Hematopoietic multipotent progenitor cell treated with erythropoietin and hydrocortisone succinate and interleukin-3 and kit ligand, for 15 days (in vitro differentiated cells): Measurements from ENCODE around the gene FNBP1L.
"Not testable (repeated sequence)": the region's sequence is repeated elsewhere in the genome, so short reads cannot be mapped to it uniquely, and the experiment has no call there.

Experiments used
- DNase-seq: peaks from one replicate; pipeline ENCODE4 v3.0.0-alpha.2; 2015; ENCODE audit warnings: low spot score

FNBP1L gene

DNA sequence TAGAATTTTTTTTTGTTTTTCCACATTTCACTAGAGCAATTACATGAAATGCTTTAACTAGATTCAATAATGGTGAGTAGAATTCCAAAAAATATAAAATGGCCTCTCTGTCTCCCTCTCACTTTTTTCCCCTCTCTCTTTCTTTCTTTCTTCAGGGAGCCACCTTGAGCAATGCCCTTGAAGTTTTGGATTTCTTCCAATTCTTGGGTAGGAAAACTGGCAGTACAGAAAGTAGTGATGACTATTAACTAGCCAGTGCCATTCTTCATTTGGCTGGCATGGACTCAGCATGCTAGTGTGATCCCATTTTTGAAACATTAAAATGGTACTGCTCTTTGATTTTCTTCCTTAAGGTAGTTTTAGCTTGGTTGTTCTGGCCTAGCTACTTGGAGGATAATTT, 4.5 kb upstream of the FNBP1L start:
- DNase-seq = peak; percentile 70

DNA sequence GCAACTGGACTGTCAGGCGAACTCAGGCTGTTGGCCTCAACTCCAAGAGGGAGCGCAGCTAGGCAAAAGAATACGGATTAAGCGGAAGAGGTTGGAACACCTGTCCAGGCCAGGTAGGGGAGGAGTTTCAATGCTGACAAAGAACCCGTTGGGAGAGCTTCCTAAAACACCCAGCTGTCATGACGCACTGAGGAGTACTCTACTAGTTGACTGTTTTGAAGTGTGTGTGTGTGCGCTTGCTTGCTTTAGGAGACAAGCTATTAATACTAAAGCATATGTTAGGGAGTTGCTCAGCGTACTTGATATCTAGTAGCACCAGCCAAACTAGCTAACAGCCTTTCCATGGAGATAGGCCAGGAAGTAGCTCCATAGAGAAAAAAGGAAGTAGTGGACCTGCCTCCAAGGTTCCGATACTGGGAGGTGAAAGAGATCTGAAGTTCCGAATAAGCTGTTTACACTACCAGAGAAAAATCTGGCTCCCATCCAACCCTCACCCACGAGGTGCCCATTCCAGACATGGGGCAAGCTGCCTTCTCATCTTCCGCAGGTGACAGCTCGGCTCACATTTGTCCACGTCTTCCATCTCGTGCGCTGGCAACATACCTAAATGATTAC, 974 bp upstream of the FNBP1L start:
- DNase-seq = peak; percentile 90

DNA sequence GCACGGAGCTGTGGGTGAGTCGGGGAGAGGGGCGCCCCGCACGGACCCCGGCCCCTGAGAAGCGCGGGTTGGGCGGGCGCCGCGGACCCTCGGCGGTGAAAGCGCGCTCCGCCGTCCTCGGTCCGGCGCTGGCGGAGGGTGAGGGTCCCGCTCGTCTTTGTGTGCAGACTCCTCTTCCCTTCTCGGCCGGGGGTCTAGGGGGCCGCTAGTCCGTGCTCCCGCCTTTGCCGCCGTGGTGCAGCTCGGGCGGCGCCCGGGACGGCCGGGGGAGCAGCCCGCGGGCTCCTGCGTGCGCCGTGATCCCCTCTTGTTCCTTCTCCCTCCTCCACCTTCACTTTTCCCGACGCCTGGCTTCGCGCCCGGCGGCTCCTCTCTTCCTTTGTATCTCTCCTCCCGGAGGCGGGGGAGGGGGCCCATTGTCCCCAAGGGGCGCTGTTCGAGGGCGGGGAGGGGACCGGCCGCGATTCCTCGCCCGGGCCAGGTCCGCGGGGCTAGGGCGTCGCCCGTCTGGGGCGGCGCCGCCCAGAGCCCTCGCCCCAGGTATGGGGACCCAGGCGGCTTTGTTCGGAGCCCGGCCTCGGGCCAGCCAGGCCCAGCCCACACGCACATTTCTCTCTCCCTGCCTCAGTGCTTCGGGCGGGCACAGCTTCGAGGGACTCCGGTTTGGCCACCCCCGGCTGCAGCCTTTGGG, 519 bp downstream of the FNBP1L start:
- DNase-seq = peak; percentile 26

DNA sequence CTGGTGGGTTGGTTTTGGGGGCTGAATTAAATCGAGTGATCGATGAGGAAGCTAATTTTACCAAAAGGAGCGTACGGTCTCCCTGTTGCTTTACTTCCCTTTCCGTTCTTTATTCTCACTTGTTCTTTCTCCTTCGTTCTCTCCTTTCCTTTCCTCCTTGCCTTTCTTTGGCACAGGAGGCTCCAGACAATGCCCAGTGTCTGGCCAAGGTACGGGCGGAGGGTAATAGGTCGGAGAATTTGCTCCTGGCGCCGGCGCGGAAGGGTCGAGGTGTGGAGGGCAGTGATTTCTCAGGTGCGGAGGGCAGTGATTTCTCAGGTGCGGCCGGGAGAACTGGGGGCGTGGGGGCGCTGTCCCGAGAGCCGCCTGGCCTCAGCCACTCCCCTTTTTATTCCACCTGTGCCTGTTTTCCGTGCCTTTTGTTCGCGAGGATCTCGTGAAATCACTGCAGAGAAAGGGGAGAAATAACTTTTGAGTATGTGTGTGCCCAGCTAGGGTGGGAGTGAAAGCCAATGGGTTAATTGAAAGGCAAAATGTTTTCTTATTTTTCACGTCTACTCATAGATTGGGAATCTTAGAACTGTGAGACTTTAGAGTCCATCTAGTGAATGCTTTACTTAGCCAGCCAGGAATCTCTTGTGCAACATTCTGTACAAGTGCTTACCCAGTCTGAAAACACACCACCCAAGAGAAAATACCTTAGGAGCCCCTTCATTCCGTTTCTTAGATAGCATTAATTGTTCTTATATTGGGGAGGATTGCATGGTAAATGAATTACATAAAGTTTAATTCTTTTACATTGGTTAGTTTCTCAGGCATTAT, 1.3 kb downstream of the FNBP1L start:
- no peak for DNase-seq

DNA sequence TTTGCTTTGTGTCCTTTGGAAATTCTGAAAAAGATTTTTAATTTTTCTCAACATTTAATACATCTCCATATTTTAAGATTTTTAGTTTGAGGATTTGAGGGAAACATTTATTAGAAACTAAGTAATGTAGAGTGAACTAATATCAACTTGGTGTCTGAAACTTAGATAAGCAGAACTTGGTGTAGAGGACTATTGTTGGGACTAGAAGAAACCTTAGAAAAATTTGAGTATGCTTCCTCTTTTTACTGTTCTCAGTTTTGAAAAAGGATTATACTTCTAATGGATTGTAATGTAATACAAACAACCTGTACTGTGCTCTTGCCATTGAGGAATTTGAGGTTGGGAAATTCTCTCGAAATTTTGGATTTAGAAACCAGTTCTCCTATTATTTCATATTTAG, 2.4 kb downstream of the FNBP1L start:
- no peak for DNase-seq

DNA sequence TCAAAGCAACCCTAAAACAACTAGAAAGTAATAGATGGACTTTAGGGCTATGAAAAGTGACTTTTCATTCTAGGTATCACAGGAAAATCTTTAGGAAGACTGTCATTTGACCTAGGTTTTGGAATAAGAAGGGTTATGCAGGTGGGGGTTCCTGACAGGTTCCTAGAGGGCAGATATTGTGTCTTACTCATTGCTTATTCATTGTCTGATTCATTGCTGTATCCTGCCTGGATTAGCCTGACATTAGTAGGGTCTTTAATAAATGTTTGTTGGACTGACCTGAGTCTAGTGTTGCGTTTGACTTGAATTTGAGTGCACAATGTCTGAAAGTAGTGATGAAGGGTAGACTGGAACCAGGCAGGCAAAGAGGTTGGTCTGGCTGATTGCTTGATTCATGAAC, 6.0 kb downstream of the FNBP1L start:
- no peak for DNase-seq

DNA sequence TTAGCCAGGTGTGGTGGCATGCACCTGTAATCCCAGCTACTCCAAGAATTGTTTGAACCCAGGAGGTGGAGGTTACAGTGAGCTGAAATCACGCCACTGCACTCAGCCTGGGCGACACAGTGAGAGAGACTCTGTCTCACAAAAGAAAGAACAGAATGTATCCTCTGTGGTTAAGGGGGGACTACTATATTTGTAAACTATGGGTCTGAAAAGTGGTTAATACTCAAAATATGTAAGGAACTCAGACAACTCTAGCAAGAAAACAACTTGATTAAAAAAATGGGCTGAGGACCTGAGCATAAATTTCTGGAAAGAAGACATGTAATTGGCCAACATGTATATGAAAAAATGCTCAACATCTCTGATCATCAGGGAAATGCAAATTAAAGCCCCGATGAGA, 11.2 kb downstream of the FNBP1L start:
- DNase-seq = no peak

DNA sequence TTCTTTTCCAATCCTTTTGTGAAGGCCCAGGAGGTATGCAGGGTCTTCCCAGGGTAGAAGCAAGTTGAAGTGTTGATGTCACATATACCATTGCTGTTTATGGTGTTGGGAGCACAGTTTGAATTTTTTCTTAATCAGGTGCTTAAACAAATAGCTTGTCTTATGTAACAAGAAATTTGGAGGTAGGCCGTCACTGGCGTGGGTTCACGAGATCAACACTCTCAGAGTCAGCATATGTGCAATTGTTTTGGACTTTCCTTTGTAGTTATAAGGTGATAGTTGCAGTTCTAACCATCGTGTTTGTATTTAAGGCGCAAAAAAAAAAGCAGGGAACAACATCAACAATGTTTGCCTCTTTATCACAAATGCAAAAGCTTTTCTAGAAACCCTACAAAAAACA, 13.3 kb downstream of the FNBP1L start:
- no peak for DNase-seq

DNA sequence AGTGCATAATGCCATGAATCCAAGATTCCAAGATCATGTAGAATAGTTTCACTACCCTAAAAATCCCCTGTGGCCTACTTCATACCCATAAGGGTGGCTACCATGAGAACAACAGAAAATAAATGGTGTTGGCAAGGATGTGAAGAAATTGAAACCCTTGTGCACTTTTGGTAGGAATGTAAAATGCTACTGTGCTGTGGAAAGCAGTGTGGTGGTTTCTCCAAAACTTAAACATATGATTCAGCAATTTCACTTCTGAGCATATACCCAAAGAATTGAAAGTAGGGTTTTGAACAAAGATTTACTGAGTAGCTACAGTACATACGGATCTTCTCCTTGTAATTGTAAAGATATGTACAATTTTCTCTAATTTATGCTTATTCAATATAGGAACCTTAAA, 16.0 kb downstream of the FNBP1L start:
- no peak for DNase-seq

DNA sequence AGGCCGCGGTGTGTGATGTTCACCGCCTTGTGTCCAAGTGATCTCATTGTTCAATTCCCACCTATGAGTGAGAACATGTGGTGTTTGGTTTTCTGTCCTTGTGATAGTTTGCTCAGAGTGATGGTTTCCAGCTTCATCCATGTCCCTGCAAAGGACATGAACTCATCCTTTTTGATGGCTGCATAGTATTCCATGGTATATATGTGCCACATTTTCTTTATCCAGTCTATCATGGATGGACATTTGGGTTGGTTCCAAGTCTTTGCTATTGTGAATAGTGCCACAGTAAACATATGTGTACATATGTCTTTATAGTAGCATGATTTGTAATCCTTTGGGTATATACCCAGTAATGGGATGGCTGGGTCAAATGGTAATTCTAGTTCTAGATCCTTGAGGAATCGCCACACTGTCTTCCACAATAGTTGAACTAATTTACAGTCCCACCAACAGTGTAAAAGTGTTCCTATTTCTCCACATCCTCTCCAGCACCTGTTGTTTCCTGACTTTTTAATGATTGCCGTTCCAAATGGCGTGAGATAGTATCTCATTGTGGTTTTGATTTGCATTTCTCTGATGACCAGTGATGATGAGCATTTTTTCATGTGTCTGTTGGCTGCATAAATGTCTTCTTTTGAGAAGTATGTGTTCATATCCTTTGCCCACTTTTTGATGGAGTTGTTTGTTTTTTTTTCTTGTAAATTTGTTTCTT, 17.6 kb downstream of the FNBP1L start:
- not testable (repeated sequence) for DNase-seq

DNA sequence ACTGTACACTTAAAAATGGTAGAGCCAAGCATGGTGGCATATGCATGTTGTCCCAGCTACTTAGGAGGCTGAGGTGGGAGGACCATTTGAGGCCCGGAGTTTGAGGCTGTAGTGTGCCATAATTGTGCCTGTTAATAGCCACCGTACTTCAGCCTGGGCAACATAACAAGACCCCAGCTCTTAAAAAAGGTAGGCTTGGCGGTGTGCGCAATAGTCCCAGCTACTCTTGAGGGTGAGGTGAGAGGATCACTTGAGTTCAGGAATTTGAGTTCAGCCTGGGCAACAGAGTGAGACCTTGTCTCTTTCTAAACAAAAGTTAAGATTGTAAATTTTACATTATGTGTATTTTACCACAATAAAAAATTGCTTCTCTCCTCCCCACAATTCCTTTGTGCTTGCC, 19.7 kb downstream of the FNBP1L start:
- no peak for DNase-seq

DNA sequence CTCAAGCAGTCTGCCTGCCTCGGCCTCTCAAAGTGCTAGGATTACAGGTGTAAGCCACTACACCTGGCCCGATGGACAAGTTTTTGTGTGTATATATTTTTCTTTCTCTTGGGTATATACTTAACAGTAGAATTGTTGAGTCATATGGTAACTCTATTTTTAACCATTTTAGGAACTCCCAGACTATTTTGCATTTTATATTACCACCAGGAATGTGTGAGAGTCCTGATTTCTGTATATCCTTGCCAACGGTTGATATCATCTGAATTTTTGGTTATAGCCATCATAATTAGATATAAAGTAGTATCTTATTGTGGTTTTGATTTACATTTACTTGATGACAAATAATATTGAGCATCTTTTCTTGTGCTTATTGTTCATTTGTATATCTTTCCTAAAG, 20.7 kb downstream of the FNBP1L start:
- DNase-seq = no peak

DNA sequence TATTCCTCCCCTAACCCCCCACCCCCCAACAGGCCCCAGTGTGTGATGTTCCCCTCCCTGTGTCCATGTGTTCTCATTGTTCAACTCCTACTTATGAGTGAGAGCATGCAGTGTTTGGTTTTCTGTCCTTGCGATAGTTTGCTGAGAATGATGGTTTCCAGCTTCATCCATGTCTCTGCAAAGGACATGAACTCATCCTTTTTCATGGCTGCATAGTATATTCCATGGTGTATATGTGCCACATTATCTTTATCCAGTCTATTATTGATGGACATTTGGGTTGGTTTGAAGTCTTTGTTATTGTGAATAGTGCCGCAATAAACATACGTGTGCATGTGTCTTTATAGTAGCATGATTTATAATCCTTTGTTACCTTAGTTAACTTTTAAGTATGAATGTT, 21.3 kb downstream of the FNBP1L start:
- DNase-seq = not testable (repeated sequence)

DNA sequence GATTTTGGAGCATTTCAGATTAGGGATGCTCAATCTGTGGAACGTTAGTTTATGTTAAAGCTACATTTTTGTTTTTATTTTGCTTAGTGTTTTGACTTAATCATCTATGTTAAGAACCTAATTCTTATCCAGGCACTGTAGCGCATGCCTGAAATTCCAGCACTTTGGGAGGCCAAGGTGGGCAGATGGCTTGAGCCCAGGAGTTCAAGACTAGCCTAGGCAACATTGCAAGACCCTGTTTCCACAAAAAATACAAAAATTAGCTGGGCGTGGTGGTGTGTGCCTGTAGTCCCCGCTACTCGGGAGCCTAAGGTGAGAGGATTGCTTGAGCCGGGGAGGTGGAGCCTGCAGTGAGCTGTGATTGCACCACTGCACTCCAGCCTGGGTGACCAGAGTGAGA, 23.4 kb downstream of the FNBP1L start:
- DNase-seq = no peak

DNA sequence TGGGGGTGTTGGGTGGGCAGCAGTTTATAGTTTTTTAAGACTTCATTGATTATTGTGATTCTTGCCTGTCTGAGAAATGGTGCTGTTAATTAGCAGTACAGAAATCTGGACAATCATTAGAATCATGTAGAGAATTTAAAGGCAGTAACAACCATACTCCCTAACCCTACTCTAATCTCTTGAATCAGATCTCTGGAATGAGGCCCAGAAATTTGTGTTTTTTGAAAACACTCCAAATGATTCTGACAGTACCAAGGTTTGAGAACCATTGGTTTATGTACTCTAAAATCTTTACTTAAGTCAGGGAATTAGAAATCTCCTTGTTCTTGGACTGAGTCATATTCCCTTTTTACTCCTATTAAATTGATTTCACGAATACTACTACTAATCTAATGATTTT, 24.0 kb downstream of the FNBP1L start:
- DNase-seq = peak; percentile 38

DNA sequence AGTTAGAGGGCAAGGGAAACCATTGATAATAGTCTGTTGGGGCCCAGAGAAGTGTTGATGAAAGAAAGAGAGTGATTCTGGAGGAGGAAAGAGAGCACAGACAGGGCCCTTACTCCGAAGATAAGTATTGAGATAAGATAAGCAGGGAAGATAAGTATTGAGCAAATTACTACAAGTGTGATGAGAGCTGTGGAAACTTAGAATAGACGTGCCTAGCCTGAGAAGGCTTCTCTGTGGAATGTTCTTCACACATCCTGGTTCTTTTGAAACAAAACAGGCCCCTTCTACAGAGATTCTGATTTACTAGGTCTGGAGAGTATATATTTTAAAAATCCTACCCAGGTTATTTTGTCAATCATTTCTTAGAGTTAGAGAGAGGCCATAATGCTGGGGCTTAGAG, 26.4 kb downstream of the FNBP1L start:
- no peak for DNase-seq

DNA sequence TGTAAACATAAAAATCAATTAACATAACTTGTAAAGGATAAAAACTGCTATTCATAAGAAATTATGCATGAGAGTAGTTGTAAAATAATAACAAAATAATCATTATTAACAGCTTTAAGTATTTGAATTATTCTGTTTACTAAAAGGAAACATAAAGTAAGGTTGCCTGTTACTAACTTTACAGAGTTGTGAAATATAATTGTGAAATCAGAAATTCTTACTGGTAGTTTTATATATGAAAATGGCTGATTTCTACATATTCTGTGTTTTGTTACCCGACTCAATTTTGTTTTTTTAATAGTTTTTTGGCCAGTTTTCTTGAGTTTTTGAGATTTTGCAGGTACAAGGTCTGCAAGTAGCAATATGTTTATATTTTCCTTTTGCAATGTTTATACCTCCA, 27.8 kb downstream of the FNBP1L start:
- DNase-seq = no peak

DNA sequence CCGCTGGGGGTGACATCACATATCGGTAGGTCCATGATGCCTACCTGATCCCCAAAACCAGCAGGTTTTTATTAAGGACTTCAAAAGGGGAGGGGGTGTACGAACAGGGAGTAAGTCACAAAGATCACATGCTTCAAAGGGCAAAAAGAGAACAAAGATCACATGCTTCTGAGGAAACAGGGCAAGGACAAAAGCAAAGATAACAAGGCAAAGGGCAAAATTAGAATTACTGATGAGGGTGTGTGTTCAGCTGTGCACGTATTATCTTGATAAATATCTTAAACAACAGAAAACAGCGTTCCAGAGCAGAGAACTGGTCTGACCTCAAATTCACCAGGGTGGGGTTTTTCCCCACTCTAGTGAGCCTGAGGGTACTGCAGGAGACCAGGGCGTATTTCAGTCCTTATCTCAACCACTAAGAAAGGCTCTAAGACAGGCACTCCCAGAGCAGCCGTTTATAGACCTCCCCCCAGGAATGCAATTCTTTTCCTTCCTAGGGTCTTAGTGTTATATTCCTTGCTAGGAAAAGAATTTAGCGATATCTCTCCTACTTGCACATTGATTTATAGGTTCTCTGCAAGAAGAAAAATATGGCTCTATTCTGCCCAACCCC, 31.3 kb downstream of the FNBP1L start:
- not testable (repeated sequence) for DNase-seq

DNA sequence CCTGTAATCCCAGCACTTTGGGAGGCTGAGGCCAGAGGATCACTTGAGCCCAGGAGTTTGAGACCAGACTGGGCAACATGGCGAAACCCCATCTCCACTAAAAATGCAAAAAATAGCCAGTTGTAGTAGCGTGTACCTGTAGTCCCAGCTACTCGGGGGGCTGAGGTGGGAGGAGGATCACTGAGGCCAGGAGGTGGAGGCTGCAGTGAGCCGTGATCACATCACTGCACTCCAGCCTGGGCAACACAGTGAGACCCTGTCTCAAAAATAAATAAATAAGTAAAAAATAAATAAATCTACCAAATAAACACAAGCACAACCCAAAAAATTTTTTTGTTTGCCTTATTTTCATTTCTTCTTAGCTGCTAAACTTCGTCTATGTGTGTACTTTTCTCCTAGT, 34.0 kb downstream of the FNBP1L start:
- not testable (repeated sequence) for DNase-seq

DNA sequence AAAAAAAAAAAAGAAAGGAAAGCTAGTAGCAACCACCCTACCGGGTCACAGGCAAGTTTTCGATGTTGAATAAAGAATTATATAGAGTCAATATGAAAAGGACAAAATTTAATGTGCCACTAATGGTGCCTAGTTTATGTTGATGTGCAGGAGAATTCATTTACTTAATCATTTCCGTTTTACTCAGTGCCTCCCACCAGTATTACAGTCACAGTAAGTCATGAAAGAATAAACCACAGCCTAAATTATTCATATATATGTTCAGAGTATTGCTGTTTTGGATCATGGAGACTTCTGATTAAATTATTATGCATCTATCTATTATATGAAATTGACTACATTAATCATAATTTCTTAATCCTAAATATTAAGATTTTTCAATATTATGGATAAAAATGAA, 35.3 kb downstream of the FNBP1L start:
- DNase-seq = no peak

DNA sequence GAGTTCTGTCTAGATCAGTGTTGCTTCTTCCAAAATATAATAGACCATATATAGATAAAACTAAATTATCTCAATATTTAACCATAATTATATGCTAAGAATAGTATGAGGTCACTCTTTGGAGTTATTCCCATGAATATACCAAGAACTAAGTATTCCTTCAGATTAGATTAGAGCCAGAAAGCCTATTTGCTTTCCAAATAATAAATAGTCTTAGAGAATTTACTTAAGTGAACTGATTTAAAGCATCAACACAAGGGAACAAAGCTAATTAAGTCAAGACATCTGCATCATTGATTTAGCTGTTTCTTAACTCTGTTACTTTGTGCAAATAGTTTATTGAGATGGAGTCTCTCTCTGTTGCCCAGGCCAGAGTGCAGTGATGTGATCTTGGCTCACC, 35.7 kb downstream of the FNBP1L start:
- DNase-seq = no peak

DNA sequence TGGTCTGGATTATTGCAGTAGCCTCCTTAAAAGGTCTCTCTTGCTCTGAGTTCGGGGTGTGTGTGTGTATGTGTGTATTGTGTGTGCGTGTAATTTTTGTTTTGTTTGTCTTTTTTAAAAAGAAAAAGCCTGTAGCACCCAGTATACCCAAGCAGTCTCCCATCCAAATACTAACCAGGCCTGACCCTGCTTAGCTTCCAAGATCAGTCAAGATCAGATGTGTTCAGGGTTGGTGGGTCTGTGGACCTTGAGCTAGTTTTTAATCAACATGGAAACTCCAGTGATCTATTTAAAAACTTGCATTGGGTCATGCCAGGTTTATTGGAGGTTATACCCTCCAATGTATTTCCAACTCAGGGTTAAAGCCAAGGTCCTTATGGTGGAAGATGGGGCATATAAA, 40.3 kb downstream of the FNBP1L start:
- DNase-seq = no peak
